ENCODE results near the gene ATP6AP1.

DNA sequence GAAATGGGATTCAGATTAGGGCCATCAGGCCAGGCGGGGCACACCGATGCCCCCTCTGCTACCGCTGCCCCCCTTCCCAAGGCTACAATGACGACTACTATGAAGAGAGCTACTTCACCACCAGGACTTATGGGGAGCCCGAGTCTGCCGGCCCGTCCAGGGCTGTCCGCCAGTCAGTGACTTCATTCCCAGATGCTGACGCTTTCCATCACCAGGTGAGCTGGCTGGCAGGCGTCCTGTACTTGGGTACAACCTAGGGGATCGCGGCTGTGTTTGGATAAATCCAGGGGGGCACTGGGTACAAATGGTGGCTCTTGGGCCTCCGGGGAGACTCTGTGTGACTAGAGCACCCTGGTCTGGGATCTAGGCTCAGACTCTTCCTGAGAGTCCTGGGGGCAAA is 48.3 kb upstream of the ATP6AP1 start:
- TF ChIP-seq NFYB (IDR thresholded peaks at IDR 0.05; ENCODE audit: insufficient read depth, low read depth, low read length) = no peak
- TF ChIP-seq EZH2 (IDR thresholded peaks at IDR 0.05; ENCODE audit: borderline replicate concordance, control insufficient read depth, low read depth, low read length) = no peak
- no peak for TF ChIP-seq SMC3 (IDR thresholded peaks at IDR 0.05; ENCODE audit: borderline replicate concordance, low read length)

All from GM12878 (cell line).